RWPE1 (cell line): Measurements from ENCODE around the gene CPHXL2.

Experiments used
- CTCF ChIA-PET: fragments of 350-600 bp; sonication (Branson Sonifier 250); formaldehyde crosslinking; extraction: SDS; loops from one replicate; lab custom pipeline; 2021; lab: Yijun Ruan, JAX
- POLR2A ChIA-PET: fragments of 400-600 bp; formaldehyde crosslinking; extraction: SDS; loops from one replicate; lab custom pipeline; 2020; ENCODE audit warnings: antibody characterized with exemption; ENCODE audit not compliant: low non-redundant PET; lab: Yijun Ruan, JAX
- DNase-seq: peaks from one replicate; pipeline ENCODE4 v3.0.0; 2012; ENCODE audit warnings: low spot score
- H3K27ac ChIP-seq: fragments of 450-650 bp; 2 replicates; pipeline ENCODE4 v1.5.1; 2017
- TF ChIP-seq, protein P1 (sequence below): fragments of 450-650 bp; conservative IDR thresholded peaks from 2 replicates; pipeline ENCODE4 v1.5.1; 2017; ENCODE audit warnings: low read depth, mild to moderate bottlenecking

The CPHXL2 gene

GRCh38 chr16:75630052-75630451 is 46.8 kb downstream of the CPHXL2 start:
- DNase-seq, result no peak
- TF ChIP-seq, protein P1, sequence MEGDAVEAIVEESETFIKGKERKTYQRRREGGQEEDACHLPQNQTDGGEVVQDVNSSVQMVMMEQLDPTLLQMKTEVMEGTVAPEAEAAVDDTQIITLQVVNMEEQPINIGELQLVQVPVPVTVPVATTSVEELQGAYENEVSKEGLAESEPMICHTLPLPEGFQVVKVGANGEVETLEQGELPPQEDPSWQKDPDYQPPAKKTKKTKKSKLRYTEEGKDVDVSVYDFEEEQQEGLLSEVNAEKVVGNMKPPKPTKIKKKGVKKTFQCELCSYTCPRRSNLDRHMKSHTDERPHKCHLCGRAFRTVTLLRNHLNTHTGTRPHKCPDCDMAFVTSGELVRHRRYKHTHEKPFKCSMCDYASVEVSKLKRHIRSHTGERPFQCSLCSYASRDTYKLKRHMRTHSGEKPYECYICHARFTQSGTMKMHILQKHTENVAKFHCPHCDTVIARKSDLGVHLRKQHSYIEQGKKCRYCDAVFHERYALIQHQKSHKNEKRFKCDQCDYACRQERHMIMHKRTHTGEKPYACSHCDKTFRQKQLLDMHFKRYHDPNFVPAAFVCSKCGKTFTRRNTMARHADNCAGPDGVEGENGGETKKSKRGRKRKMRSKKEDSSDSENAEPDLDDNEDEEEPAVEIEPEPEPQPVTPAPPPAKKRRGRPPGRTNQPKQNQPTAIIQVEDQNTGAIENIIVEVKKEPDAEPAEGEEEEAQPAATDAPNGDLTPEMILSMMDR, result no peak
- CTCF ChIA-PET, result interaction anchor here (0.5 kb wide), 1 partner anchor 10 kb away, joined by 5 read pairs; no protein-coding TSS in a partner anchor
- H3K27ac ChIP-seq, result no peak overlapping the region
- POLR2A ChIA-PET, result no interaction called here

DNA sequence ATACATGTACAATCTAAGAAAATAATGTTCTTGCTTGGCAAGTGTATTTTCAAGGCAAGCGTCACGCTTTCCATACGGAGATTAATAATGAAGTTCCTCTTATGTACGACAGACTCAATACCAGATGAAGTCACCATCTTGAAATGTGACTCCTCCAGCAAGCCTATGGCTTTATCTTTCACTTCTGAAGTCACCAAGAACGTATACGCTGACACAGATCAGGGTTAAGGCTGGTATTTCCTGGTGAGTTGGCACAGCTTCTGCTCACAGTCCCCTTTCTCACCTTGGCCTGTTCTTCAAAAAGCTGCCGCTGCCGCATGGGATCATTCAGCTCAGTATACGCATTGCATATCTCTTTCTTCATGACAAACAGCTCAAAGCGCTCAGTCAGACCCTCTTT is 47.7 kb downstream of the CPHXL2 start:
- ChIA-PET CTCF (no interaction called here), POLR2A (no interaction called here)
- DNase-seq, result no peak
- TF ChIP-seq, protein P1, result no peak
- no peak overlapping the region for H3K27ac ChIP-seq

DNA sequence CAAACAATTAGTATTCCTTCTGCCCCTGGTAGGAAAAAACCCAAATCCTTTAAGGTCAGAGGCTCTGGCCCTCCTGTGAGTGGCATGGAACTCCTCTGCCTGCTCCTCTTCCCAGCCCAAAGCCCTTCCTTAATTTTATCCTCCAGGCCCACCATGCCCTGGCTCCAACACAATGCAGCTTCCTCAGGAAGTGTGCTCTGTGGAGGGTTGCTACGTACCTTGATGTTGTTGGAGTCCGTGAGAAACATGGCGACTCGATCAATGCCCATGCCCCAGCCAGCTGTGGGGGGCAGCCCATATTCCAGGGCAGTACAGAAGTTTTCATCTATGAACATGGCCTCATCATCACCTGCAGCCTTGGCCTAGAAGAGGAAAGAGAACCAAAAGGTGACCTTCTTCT is 48.5 kb downstream of the CPHXL2 start:
- ChIA-PET CTCF (no interaction called here), POLR2A (no interaction called here)
- TF ChIP-seq, protein P1, result no peak
- H3K27ac ChIP-seq, result no peak overlapping the region
- no peak for DNase-seq

GRCh38 chr16:75627851-75628250 is 49.0 kb downstream of the CPHXL2 start:
- POLR2A ChIA-PET, result no interaction called here
- H3K27ac ChIP-seq, result no peak overlapping the region
- CTCF ChIA-PET, result no interaction called here
- no peak for DNase-seq
- TF ChIP-seq, protein P1, result no peak

DNA sequence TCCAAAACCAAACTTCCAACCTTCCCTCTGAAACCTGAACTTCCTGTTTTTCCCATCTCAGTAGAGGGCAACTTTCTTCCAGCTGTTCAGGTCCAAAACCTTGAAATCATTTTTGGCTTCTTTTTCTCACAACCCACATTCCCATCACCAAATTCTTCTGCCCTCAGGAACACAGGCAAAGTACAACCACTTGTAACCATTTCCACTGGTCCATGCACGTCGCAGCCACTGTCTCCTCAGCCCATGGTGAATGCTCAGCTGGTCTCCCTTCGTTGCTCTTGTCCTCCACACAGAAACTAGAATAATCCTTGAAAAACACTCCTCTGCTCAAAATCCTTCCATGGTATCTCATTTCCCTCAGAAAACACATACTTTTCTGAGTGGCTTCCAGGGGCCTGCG is 50.0 kb downstream of the CPHXL2 start:
- no peak for DNase-seq
- ChIA-PET POLR2A (no interaction called here), CTCF (interaction anchor here (0.5 kb wide), 1 partner anchor 730 kb away, joined by 3 read pairs; no protein-coding TSS in a partner anchor)
- H3K27ac ChIP-seq, result no peak overlapping the region
- TF ChIP-seq, protein P1, result no peak

DNA sequence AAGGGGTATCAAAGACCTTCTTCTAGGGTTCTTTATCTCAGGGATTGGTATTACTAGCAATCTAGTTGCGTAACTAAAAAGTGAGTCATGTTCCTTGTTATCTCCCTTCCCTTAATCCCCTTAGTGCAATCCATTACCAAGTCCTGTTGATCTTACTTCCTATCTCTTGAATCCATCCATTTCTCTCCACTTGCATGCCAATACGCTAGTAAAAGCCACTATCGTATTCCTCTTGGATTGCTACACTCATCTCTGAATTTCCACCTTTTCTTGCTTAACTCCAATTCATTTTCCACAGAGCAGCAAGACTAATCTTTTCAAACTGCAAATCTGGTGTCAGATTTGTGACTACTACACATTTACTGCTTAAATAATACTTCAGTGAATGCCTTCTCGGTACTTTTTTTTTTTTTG is 51.9 kb downstream of the CPHXL2 start:
- POLR2A ChIA-PET, result no interaction called here
- TF ChIP-seq, protein P1, result no peak
- DNase-seq, result peak; percentile 45

More for the DNA sequence above, 51.9 kb downstream of the CPHXL2 start:
- CTCF ChIA-PET, result no interaction called here
- H3K27ac ChIP-seq, result peak overlapping the region; percentile 52
